Adipocyte (in vitro differentiated cells): Measurements from ENCODE around the gene ID3.
"Not testable (repeated sequence)": the region's sequence is repeated elsewhere in the genome, so short reads cannot be mapped to it uniquely, and the experiment has no call there.

Experiments used
- DNase-seq: peaks from one replicate; pipeline ENCODE4 v3.0.0-alpha.2; 2015; ENCODE audit warnings: low read depth
- H3K27me3 ChIP-seq: replicated peaks from 2 replicates; pipeline ENCODE4 v1.7.0; 2013; ENCODE audit warnings: mild to moderate bottlenecking, low read length, moderate library complexity; ENCODE audit not compliant: control insufficient read depth, insufficient read depth
- H3K36me3 ChIP-seq: 2 replicates; pipeline ENCODE4 v1.7.0; 2013; ENCODE audit warnings: low read length, mild to moderate bottlenecking, moderate library complexity; ENCODE audit not compliant: control insufficient read depth, insufficient read depth, severe bottlenecking
- H3K4me1 ChIP-seq: 2 replicates; pipeline ENCODE4 v1.7.0; 2013; ENCODE audit warnings: mild to moderate bottlenecking, low read length, moderate library complexity; ENCODE audit not compliant: control insufficient read depth, insufficient read depth
- H3K4me3 ChIP-seq: 2 replicates; pipeline ENCODE4 v1.7.0; 2013; ENCODE audit warnings: mild to moderate bottlenecking, low read length, moderate library complexity
- H3K9ac ChIP-seq: 2 replicates; pipeline ENCODE4 v1.7.0; 2013; ENCODE audit warnings: mild to moderate bottlenecking, low read length, moderate library complexity
- H3K9me3 ChIP-seq: 2 replicates; pipeline ENCODE4 v1.7.0; 2013; ENCODE audit warnings: mild to moderate bottlenecking, low read length, moderate library complexity; ENCODE audit not compliant: control insufficient read depth

The ID3 gene

GRCh38 chr1:23583727-23584126 lies 24.4 kb upstream of the ID3 start:
- H3K4me3 ChIP-seq, H3K36me3 ChIP-seq, H3K27me3 ChIP-seq, H3K9ac ChIP-seq, H3K9me3 ChIP-seq, DNase-seq: not testable (repeated sequence)
- peaks cover 23% of the 10 kb centered on the region for H3K4me1 ChIP-seq

- H3K4me3 ChIP-seq: no peak overlapping the region
- DNase-seq: no peak
- H3K9ac ChIP-seq: no peak overlapping the region
- no peaks in the 10 kb centered on the region for H3K27me3 ChIP-seq
- no peaks in the 10 kb centered on the region for H3K36me3 ChIP-seq
- peaks cover 32% of the 10 kb centered on the region for H3K4me1 ChIP-seq
- no peaks in the 10 kb centered on the region for H3K9me3 ChIP-seq
Measured at GRCh38 chr1:23582820-23583219, 23.5 kb upstream of the ID3 start.

GRCh38 chr1:23581219-23581618 lies 21.9 kb upstream of the ID3 start:
- Histone ChIP-seq H3K36me3 (no peaks in the 10 kb centered on the region), H3K4me3 (no peak overlapping the region), H3K27me3 (no peaks in the 10 kb centered on the region), H3K4me1 (peaks cover 37% of the 10 kb centered on the region), H3K9ac (no peak overlapping the region), H3K9me3 (no peaks in the 10 kb centered on the region)
- no peak for DNase-seq

- DNase-seq: no peak
- no peak overlapping the region for H3K4me3 ChIP-seq
- H3K9ac ChIP-seq: peak overlapping the region; percentile 86
- no peaks in the 10 kb centered on the region for H3K27me3 ChIP-seq
- peaks cover 41% of the 10 kb centered on the region for H3K4me1 ChIP-seq
- peaks cover 2% of the 10 kb centered on the region for H3K9me3 ChIP-seq
- H3K36me3 ChIP-seq: no peaks in the 10 kb centered on the region
Measured at GRCh38 chr1:23578997-23579363, 19.7 kb upstream of the ID3 start.

GRCh38 chr1:23578311-23578996 lies 19.2 kb upstream of the ID3 start:
- Histone ChIP-seq H3K27me3 (no peaks in the 10 kb centered on the region), H3K9me3 (peaks cover 2% of the 10 kb centered on the region), H3K4me1 (peaks cover 41% of the 10 kb centered on the region), H3K4me3 (peak overlapping the region; percentile 67), H3K9ac (peak overlapping the region; percentile 86), H3K36me3 (no peaks in the 10 kb centered on the region)
- DNase-seq: no peak

GRCh38 chr1:23577056-23578004 lies 18.0 kb upstream of the ID3 start:
- Histone ChIP-seq H3K36me3 (no peaks in the 10 kb centered on the region), H3K9me3 (peaks cover 2% of the 10 kb centered on the region), H3K9ac (peak overlapping the region; percentile 86), H3K4me1 (peaks cover 41% of the 10 kb centered on the region), H3K27me3 (no peaks in the 10 kb centered on the region), H3K4me3 (peak overlapping the region; percentile 67)
- peak; percentile 84 for DNase-seq

GRCh38 chr1:23576338-23577055 lies 17.2 kb upstream of the ID3 start:
- DNase-seq: peak; percentile 48
- no peaks in the 10 kb centered on the region for H3K36me3 ChIP-seq

GRCh38 chr1:23575226-23575810 lies 16.0 kb upstream of the ID3 start:
- Histone ChIP-seq H3K36me3 (no peaks in the 10 kb centered on the region), H3K9me3 (peaks cover 2% of the 10 kb centered on the region), H3K4me3 (peak overlapping the region; percentile 13), H3K9ac (peak overlapping the region; percentile 86), H3K4me1 (peaks cover 41% of the 10 kb centered on the region), H3K27me3 (no peaks in the 10 kb centered on the region)
- DNase-seq: no peak

More at GRCh38 chr1:23576338-23577055, 17.2 kb upstream of the ID3 start:
- Histone ChIP-seq H3K9me3 (peaks cover 2% of the 10 kb centered on the region), H3K4me1 (peaks cover 41% of the 10 kb centered on the region), H3K27me3 (no peaks in the 10 kb centered on the region), H3K9ac (peak overlapping the region; percentile 86), H3K4me3 (peak overlapping the region; percentile 67)

- Histone ChIP-seq H3K27me3 (no peaks in the 10 kb centered on the region), H3K4me1 (peaks cover 41% of the 10 kb centered on the region), H3K4me3 (no peak overlapping the region), H3K9me3 (peaks cover 2% of the 10 kb centered on the region), H3K9ac (no peak overlapping the region), H3K36me3 (no peaks in the 10 kb centered on the region)
- no peak for DNase-seq
Measured at GRCh38 chr1:23574265-23574754, 15.0 kb upstream of the ID3 start.

- Histone ChIP-seq H3K4me3 (no peak overlapping the region), H3K27me3 (no peaks in the 10 kb centered on the region), H3K4me1 (peaks cover 38% of the 10 kb centered on the region), H3K36me3 (no peaks in the 10 kb centered on the region), H3K9ac (no peak overlapping the region), H3K9me3 (peaks cover 2% of the 10 kb centered on the region)
- no peak for DNase-seq
Measured at GRCh38 chr1:23573574-23574182, 14.4 kb upstream of the ID3 start.
